D721Med (cell line): ENCODE measurements around the gene CTPS1.

ENCODE experiments used
- DNase-seq: peaks from one replicate; pipeline ENCODE4 v3.0.0; 2011; ENCODE audit warnings: low spot score; ENCODE audit not compliant: insufficient read length
- FAIRE-seq: peaks from 2 replicates; lab custom pipeline; 2011; peaks lifted over from hg19 to GRCh38; lab: Jason Lieb, UNC
- TF ChIP-seq, protein P1 (sequence below): IDR thresholded peaks from 2 replicates; pipeline ENCODE4 v1.5.1; 2012; ENCODE audit warnings: mild to moderate bottlenecking, control low read depth; ENCODE audit not compliant: insufficient read depth; ENCODE audit errors: missing control alignments

CTPS1 gene

DNA sequence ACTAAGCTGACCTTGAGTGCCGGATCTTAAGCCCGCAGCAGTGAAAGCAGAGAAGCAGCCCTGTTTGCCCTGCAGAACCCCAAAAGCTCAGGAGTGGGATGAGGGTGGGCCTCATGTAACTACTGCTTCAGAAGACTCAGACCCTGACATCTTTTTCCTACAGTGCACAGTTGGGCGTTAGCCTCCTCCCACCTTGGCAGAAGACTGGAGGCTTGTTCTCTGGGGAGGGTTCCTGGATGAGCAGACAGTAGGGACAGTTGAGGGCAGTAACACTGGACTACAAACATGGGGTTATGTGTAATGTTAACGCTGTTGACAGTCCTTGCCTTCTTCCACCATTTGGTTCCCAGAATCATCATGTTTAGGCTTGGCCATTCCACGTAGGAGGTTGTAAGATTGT lies 9.6 kb downstream of the CTPS1 start:
- FAIRE-seq = no peak
- TF ChIP-seq, protein P1, sequence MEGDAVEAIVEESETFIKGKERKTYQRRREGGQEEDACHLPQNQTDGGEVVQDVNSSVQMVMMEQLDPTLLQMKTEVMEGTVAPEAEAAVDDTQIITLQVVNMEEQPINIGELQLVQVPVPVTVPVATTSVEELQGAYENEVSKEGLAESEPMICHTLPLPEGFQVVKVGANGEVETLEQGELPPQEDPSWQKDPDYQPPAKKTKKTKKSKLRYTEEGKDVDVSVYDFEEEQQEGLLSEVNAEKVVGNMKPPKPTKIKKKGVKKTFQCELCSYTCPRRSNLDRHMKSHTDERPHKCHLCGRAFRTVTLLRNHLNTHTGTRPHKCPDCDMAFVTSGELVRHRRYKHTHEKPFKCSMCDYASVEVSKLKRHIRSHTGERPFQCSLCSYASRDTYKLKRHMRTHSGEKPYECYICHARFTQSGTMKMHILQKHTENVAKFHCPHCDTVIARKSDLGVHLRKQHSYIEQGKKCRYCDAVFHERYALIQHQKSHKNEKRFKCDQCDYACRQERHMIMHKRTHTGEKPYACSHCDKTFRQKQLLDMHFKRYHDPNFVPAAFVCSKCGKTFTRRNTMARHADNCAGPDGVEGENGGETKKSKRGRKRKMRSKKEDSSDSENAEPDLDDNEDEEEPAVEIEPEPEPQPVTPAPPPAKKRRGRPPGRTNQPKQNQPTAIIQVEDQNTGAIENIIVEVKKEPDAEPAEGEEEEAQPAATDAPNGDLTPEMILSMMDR = no peak

GRCh38 chr1:40997096-40997495 lies 17.6 kb downstream of the CTPS1 start:
- TF ChIP-seq, protein P1 = no peak
- FAIRE-seq (no peak), DNase-seq (no peak)

More for the DNA sequence above, 9.6 kb downstream of the CTPS1 start:
- no peak for DNase-seq

- no peak for DNase-seq
- TF ChIP-seq, protein P1 = no peak
- FAIRE-seq = no peak
These were observed 19.2 kb downstream of the CTPS1 start for GRCh38 chr1:40998668-40999067.

- no peak for FAIRE-seq
- TF ChIP-seq, protein P1 = no peak
- no peak for DNase-seq
These were observed 23.7 kb downstream of the CTPS1 start for GRCh38 chr1:41003127-41003639.

GRCh38 chr1:41003640-41004220 lies 24.2 kb downstream of the CTPS1 start:
- no peak for FAIRE-seq
- TF ChIP-seq, protein P1 = peak; percentile 63
- no peak for DNase-seq

GRCh38 chr1:41005876-41006275 lies 26.4 kb downstream of the CTPS1 start:
- TF ChIP-seq, protein P1 = no peak
- no peak for DNase-seq
- no peak for FAIRE-seq
